Measurements from ENCODE around the gene ZMYND8. TPM values are rescaled to one million over a fixed set of nuclear protein-coding genes. Genes with fewer than 3 reads are reported as not detected.
A peak's percentile ranks its signal among the peaks of the same experiment; 100 is the strongest.
"Not testable (repeated sequence)": the region's sequence is repeated elsewhere in the genome, so short reads cannot be mapped to it uniquely, and the experiment has no call there.

Gene ZMYND8
- total RNA-seq, 4 donors from 2014 or later = 41.6 to 79.4 (median 60.7) TPM

GRCh38 chr20:47391276-47392010 is 34.9 kb upstream of the ZMYND8 start:
- in situ Hi-C loops (cut with MboI; ENCODE audit: low pct_ligation_motif_present in 1 of 4, low pct_unique_long_range_greater_than_20kb in 1 of 4, low sequenced_read_pairs in 3 of 4) (loop anchor here in 3 of 4 donors (10.0 to 25.0 kb wide), 4 partner anchors 204 to 629 kb away; no protein-coding TSS in a partner anchor), intact Hi-C loops (cut with DNase I; ENCODE audit: low total_unique reads) (no loop called here)
- TF ChIP-seq POLR2AphosphoS5 (IDR thresholded peaks at IDR 0.05) = no peak
- Histone ChIP-seq H3K36me3 (no peaks in the 10 kb centered on the region), H3K9me3 (no peaks in the 10 kb centered on the region), H3K4me1 (no peaks in the 10 kb centered on the region), H3K27me3 (no peaks in the 10 kb centered on the region), H3K4me3 (no peak overlapping the region), H3K27ac (no peak overlapping the region)
- DNase-seq = no peak
- WGBS, 2 donors (ENCODE audit: low coverage in 1 of 2) = 93 to 100% methylated on average over 5 to 6 of the region's 6 CpGs

- intact Hi-C loops (cut with DNase I; ENCODE audit: low total_unique reads) = loop anchor here (10.0 kb wide), 1 partner anchor 235 kb away; no protein-coding TSS in a partner anchor
- in situ Hi-C loops (cut with MboI; ENCODE audit: low pct_ligation_motif_present in 1 of 4, low pct_unique_long_range_greater_than_20kb in 1 of 4, low sequenced_read_pairs in 3 of 4) = loop anchor here (10.0 to 25.0 kb wide), 7 partner anchors 115 to 628 kb away; no protein-coding TSS in a partner anchor
Measured at GRCh38 chr20:47389867-47390347, 33.4 kb upstream of the ZMYND8 start.

GRCh38 chr20:47385968-47386367 is 29.5 kb upstream of the ZMYND8 start:
- DNase-seq, H3K4me3 ChIP-seq, H3K36me3 ChIP-seq, H3K9me3 ChIP-seq, H3K27ac ChIP-seq, H3K27me3 ChIP-seq, H3K4me1 ChIP-seq: not testable (repeated sequence)
- intact Hi-C loops (cut with DNase I; ENCODE audit: low total_unique reads) (loop anchor here (2.0 to 10.0 kb wide), 2 partner anchors 113 to 239 kb away; no protein-coding TSS in a partner anchor), in situ Hi-C loops (cut with MboI; ENCODE audit: low pct_ligation_motif_present in 1 of 4, low pct_unique_long_range_greater_than_20kb in 1 of 4, low sequenced_read_pairs in 3 of 4) (loop anchor here (10.0 to 25.0 kb wide), 7 partner anchors 111 to 624 kb away; no protein-coding TSS in a partner anchor)
- 92% methylated on average over 5 of the region's 5 CpGs; no CpG with 5 or more reads in 1 of the 2 donors for WGBS, 2 donors (ENCODE audit: low coverage in 1 of 2)

More at GRCh38 chr20:47389867-47390347, 33.4 kb upstream of the ZMYND8 start:
- H3K9me3 ChIP-seq = no peaks in the 10 kb centered on the region
- H3K27me3 ChIP-seq = no peaks in the 10 kb centered on the region
- H3K27ac ChIP-seq = no peak overlapping the region
- no peak overlapping the region for H3K4me3 ChIP-seq
- H3K4me1 ChIP-seq = no peaks in the 10 kb centered on the region
- no peaks in the 10 kb centered on the region for H3K36me3 ChIP-seq
- WGBS, 2 donors (ENCODE audit: low coverage in 1 of 2) = 48 to 79% methylated on average over 4 to 6 of the region's 6 CpGs
- no peak for TF ChIP-seq CTCF (IDR thresholded peaks at IDR 0.05)
- no peak for TF ChIP-seq EP300 (IDR thresholded peaks at IDR 0.05; ENCODE audit: low read depth)
- TF ChIP-seq POLR2A (IDR thresholded peaks at IDR 0.05) = no peak
- no peak for TF ChIP-seq POLR2AphosphoS5 (IDR thresholded peaks at IDR 0.05)
- no peak for DNase-seq

GRCh38 chr20:47382746-47383415 is 26.4 kb upstream of the ZMYND8 start:
- 87 to 89% methylated on average over 2 to 5 of the region's 5 CpGs for WGBS, 2 donors (ENCODE audit: low coverage in 1 of 2)
- Histone ChIP-seq H3K27ac (no peak overlapping the region), H3K9me3 (no peaks in the 10 kb centered on the region), H3K4me3 (no peak overlapping the region), H3K27me3 (no peaks in the 10 kb centered on the region), H3K36me3 (no peaks in the 10 kb centered on the region), H3K4me1 (peaks cover 0 to 5% (median 4%) of the 10 kb centered on the region in 4 donors)
- in situ Hi-C loops (cut with MboI; ENCODE audit: low pct_ligation_motif_present in 1 of 4, low pct_unique_long_range_greater_than_20kb in 1 of 4, low sequenced_read_pairs in 3 of 4) = loop anchor here (5.0 to 25.0 kb wide), 8 partner anchors 108 to 621 kb away; no protein-coding TSS in a partner anchor
- TF ChIP-seq POLR2AphosphoS5 (IDR thresholded peaks at IDR 0.05) (no peak), POLR2A (IDR thresholded peaks at IDR 0.05) (no peak)
- no peak for DNase-seq
- intact Hi-C loops (cut with DNase I; ENCODE audit: low total_unique reads) = loop anchor here (10.0 kb wide), 1 partner anchor 242 kb away; no protein-coding TSS in a partner anchor

GRCh38 chr20:47380481-47380880 is 24.0 kb upstream of the ZMYND8 start:
- intact Hi-C loops (cut with DNase I; ENCODE audit: low total_unique reads) (loop anchor here (10.0 kb wide), 1 partner anchor 244 kb away; no protein-coding TSS in a partner anchor), in situ Hi-C loops (cut with MboI; ENCODE audit: low pct_ligation_motif_present in 1 of 4, low pct_unique_long_range_greater_than_20kb in 1 of 4, low sequenced_read_pairs in 3 of 4) (loop anchor here (5.0 to 25.0 kb wide), 8 partner anchors 106 to 618 kb away; no protein-coding TSS in a partner anchor)
- Histone ChIP-seq H3K4me3 (no peak overlapping the region), H3K9me3 (no peaks in the 10 kb centered on the region), H3K27ac (peak overlapping the region in 1 of 4 donors; percentile 30), H3K4me1 (peaks cover 0 to 5% (median 4%) of the 10 kb centered on the region in 4 donors), H3K36me3 (no peaks in the 10 kb centered on the region), H3K27me3 (no peaks in the 10 kb centered on the region)
- TF ChIP-seq CTCF (IDR thresholded peaks at IDR 0.05) = no peak
- no peak for TF ChIP-seq POLR2A (IDR thresholded peaks at IDR 0.05)
- TF ChIP-seq EP300 (IDR thresholded peaks at IDR 0.05; ENCODE audit: low read depth) = no peak
- TF ChIP-seq POLR2AphosphoS5 (IDR thresholded peaks at IDR 0.05) = no peak
- no peak for DNase-seq
- WGBS, 2 donors (ENCODE audit: low coverage in 1 of 2) = 86 to 91% methylated on average over 4 of the region's 4 CpGs
